K562 (cell line): Measurements from ENCODE around the gene CD22. TPM values are rescaled to one million over a fixed set of nuclear protein-coding genes. Genes with fewer than 3 reads are reported as not detected.

ENCODE experiments used
- ARID4B ChIP-seq: sonication (generic); formaldehyde crosslinking; IDR thresholded peaks from 2 replicates; pipeline ENCODE4 v1.8.0; 2022; ENCODE audit warnings: mild to moderate bottlenecking, missing genetic modification reagents
- MGA ChIP-seq: fragments of 450-650 bp; IDR thresholded peaks from 2 replicates; pipeline ENCODE4 v1.6.1; 2016; ENCODE audit warnings: mild to moderate bottlenecking, moderate library complexity
- POLR2AphosphoS5 ChIP-seq: IDR thresholded peaks from 2 replicates; pipeline ENCODE4 v1.6.1; 2011; ENCODE audit warnings: mild to moderate bottlenecking, low read depth, low read length, moderate library complexity; ENCODE audit not compliant: control insufficient read depth, insufficient read depth
- RBFOX2 ChIP-seq: fragments of 200-400 bp; formaldehyde crosslinking; IDR thresholded peaks from 2 replicates; pipeline ENCODE4 v1.6.1; 2017; ENCODE audit warnings: low read depth, mild to moderate bottlenecking, low read length, moderate library complexity
- RBM25 ChIP-seq: fragments of 200-400 bp; formaldehyde crosslinking; IDR thresholded peaks from 2 replicates; pipeline ENCODE4 v1.6.1; 2018; ENCODE audit warnings: low read length, low read depth, moderate library complexity; ENCODE audit not compliant: severe bottlenecking
- polyA plus RNA-seq, 8 experiments: library from polyadenylated mRNA; depleted of rRNA in 4 of 8; stranded (reverse) in 5 of 8; unstranded in 3 of 8; fragments of >200 nt; fragmentation: Nextera tagmentation in 2 of 8; fragmentation: Illumina TruSeq in 1 of 8; extraction: Ambion mirVana in 2 of 8; extraction: Trizol in 1 of 8; gene quantifications; 2 replicates each; pipeline versions ENCODE4 v1.2.1 to v1.2.3, GENCODE V29; 2011 to 2014; ENCODE audit warnings: inconsistent platforms in 1 of 8, missing spikeins in 1 of 8
- total RNA-seq, 7 experiments: library from RNA; depleted of rRNA in 6 of 7; stranded (reverse); fragments of >200 nt in 6 of 7; fragmentation: Illumina TruSeq in 2 of 7; extraction: Trizol in 2 of 7; gene quantifications; 2 replicates each; pipeline versions ENCODE4 v1.2.1 to v1.2.3, GENCODE V29; 2011 to 2021; ENCODE audit warnings: low replicate concordance in 1 of 7

Gene CD22
- total and polyA plus RNA-seq, 9 of the 15 experiments (the other 6 are each of a cell fraction or from before 2014, with no cell fraction given): 0.29 to 5.0 (median 3.5) TPM

DNA sequence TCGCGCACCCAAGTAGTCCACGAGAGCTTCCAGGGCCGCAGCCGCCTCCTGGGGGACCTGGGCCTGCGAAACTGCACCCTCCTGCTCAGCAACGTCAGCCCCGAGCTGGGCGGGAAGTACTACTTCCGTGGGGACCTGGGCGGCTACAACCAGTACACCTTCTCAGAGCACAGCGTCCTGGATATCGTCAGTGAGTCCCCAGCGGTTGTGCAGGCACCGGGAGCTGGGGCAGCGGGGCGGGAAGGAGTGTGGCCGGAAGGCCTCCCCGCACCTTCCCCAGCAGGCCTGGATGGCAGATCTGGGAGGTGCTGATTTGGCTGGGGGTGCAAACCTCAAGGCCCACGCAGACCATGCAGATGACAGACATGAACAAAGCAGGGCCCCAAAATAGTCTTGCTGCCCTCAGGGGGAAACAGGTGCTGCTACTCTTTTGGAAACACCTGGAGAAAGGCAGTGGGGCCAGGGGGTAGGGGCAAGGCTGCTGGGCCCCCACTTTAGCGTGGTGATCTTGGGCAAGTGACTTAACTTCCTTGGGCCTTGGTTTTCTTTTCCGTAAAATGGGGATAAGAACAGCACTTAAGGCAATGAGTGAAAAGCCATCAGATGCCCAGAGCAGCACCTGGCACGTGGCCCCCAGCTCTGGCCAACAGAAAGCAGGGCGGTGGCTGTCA lies 33.1 kb upstream of the CD22 start (continued):
- no peak for TF ChIP-seq ARID4B (CRISPR knock-in tag)
- peak; percentile 64 for TF ChIP-seq RBM25
- TF ChIP-seq RBFOX2: peak; percentile 47; the same call in 1 of the 2 replicates
- TF ChIP-seq POLR2AphosphoS5: peak; percentile 25; the same call in 1 of the 2 replicates
- TF ChIP-seq MGA: peak; percentile 37; the same call in 1 of the 2 replicates
